ENCODE results near the gene THSD7A. TPM values are rescaled to one million over a fixed set of nuclear protein-coding genes. Genes with fewer than 3 reads are reported as not detected.

The THSD7A gene
- total RNA-seq, 1 experiment from 2014 or later = 0.64 TPM

DNA sequence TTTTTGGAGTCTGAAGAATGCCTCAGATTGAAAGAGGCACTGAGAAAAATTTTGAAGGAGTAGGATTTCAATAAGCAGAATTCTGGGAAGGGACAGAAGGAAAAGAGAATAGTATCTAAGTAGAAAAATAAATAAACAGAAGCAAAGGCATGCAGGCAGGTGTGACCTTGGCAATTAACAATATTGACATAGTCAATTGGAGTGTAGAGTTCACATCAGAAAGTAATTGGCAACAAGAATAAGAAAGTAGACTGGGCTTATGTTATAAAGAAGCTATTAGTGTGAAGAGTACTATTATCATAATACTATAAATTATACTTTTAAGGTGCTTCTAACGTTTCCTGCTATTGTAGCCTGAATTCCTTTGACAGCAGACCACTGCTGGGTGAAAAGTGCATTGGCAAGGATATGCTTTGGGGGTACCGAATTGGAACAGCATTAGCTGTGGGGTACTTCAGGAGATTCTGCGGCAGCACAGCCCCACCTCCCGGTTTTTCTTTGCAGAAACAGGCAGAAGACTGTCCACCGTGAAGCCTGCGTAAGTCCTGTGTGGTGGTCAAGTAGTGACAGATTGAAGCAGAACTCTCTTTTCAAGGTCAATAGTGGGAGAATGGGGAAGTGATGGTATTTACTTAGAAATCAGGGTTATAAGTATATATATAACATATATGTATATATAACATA lies 357.0 kb downstream of the THSD7A start:
- CTCF ChIA-PET = no interaction called here
- H3K4me3 ChIP-seq (ENCODE audit: low read depth, low read length, poor library complexity, severe bottlenecking) = no peak overlapping the region
- no peaks in the 10 kb centered on the region for H3K27me3 ChIP-seq (replicated peaks; ENCODE audit: insufficient read depth, low read depth, low read length, poor library complexity)
- no peak overlapping the region for H3K27ac ChIP-seq (ENCODE audit: low read depth, low read length, poor library complexity, severe bottlenecking)
- BruUV-seq (replicated peaks) = no TSS peak
- POLR2A ChIA-PET (ENCODE audit: low non-redundant PET) = no interaction called here
- TF ChIP-seq EZH2 (IDR thresholded peaks at IDR 0.05; ENCODE audit: borderline replicate concordance, low read depth, low read length, poor library complexity, severe bottlenecking) = no peak
- TF ChIP-seq, protein P1, sequence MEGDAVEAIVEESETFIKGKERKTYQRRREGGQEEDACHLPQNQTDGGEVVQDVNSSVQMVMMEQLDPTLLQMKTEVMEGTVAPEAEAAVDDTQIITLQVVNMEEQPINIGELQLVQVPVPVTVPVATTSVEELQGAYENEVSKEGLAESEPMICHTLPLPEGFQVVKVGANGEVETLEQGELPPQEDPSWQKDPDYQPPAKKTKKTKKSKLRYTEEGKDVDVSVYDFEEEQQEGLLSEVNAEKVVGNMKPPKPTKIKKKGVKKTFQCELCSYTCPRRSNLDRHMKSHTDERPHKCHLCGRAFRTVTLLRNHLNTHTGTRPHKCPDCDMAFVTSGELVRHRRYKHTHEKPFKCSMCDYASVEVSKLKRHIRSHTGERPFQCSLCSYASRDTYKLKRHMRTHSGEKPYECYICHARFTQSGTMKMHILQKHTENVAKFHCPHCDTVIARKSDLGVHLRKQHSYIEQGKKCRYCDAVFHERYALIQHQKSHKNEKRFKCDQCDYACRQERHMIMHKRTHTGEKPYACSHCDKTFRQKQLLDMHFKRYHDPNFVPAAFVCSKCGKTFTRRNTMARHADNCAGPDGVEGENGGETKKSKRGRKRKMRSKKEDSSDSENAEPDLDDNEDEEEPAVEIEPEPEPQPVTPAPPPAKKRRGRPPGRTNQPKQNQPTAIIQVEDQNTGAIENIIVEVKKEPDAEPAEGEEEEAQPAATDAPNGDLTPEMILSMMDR (conservative IDR thresholded peaks at IDR 0.05; ENCODE audit: low read depth, low read length) = no peak
- DNase-seq (ENCODE audit: low spot score) = no peak
- H3K9me3 ChIP-seq (ENCODE audit: low read depth, low read length, poor library complexity, severe bottlenecking) = no peaks in the 10 kb centered on the region
- intact Hi-C loops (cut with micrococcal nuclease; ENCODE audit: unreplicated experiment) = no loop called here
- H3K4me1 ChIP-seq (ENCODE audit: insufficient read depth, low read length, poor library complexity, severe bottlenecking) = peaks cover 16% of the 10 kb centered on the region
- no peaks in the 10 kb centered on the region for H3K36me3 ChIP-seq (ENCODE audit: insufficient read depth, low read length, poor library complexity, severe bottlenecking)

DNA sequence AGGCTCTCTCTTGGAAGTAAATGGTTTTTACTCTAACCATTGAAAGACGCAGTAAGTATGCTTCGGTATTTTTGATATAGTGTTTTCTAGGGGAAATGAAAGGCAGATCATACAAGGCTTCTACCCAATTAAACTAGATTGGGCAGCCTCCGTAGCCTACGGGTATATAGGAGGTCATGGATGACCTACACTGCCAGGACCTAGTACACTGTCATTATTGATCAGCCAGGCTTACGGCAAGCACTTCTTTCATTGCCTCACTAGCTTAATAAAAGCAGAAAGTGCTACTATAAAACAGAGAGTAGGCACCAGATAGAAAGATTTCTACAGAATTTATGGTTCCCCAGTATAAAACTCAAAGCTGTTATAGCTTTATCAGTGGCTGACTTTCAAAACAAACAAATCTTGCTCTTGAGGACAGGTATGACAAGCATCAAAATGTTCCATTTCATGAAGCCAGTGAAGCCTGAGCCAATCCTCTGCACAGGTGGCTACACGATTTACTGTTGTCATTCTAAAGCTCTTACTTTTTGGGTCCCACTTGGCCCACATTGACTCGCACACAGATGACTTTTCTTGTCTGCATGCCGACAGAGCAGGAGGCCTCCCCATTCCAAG lies 358.1 kb downstream of the THSD7A start:
- intact Hi-C loops (cut with micrococcal nuclease; ENCODE audit: unreplicated experiment) = no loop called here
- BruUV-seq (replicated peaks) = no TSS peak
- CTCF ChIA-PET = no interaction called here

DNA sequence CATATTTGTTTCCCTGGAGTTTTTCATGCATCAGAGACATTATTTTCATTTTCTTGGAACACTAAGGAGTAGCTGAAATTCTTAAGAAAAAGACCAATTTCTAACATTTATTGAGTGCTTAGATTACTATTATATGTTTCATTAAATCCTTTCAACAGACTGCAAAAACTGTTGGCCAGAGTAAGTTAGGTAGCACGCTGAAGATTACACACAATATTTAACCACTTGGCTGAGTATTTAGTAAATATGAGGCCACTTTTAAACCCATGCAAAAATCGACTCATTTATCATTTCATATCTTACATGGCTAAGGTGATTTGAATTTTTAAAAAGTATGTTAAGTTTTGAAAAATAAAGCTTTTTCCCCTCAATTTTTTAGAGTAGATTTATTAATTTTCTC lies 358.8 kb downstream of the THSD7A start:
- TF ChIP-seq, protein P1 (conservative IDR thresholded peaks at IDR 0.05; ENCODE audit: low read depth, low read length) = no peak
- TF ChIP-seq EZH2 (IDR thresholded peaks at IDR 0.05; ENCODE audit: borderline replicate concordance, low read depth, low read length, poor library complexity, severe bottlenecking) = no peak
- Histone ChIP-seq H3K27me3 (replicated peaks; ENCODE audit: insufficient read depth, low read depth, low read length, poor library complexity) (no peaks in the 10 kb centered on the region), H3K9me3 (ENCODE audit: low read depth, low read length, poor library complexity, severe bottlenecking) (no peaks in the 10 kb centered on the region), H3K36me3 (ENCODE audit: insufficient read depth, low read length, poor library complexity, severe bottlenecking) (no peaks in the 10 kb centered on the region), H3K4me3 (ENCODE audit: low read depth, low read length, poor library complexity, severe bottlenecking) (no peak overlapping the region), H3K4me1 (ENCODE audit: insufficient read depth, low read length, poor library complexity, severe bottlenecking) (peaks cover 16% of the 10 kb centered on the region), H3K27ac (ENCODE audit: low read depth, low read length, poor library complexity, severe bottlenecking) (no peak overlapping the region)
- no TSS peak for BruUV-seq (replicated peaks)
- ChIA-PET CTCF (no interaction called here), POLR2A (ENCODE audit: low non-redundant PET) (no interaction called here)
- DNase-seq (ENCODE audit: low spot score) = no peak
- intact Hi-C loops (cut with micrococcal nuclease; ENCODE audit: unreplicated experiment) = no loop called here

More for the DNA sequence above, 358.1 kb downstream of the THSD7A start:
- TF ChIP-seq, protein P1 (conservative IDR thresholded peaks at IDR 0.05; ENCODE audit: low read depth, low read length) = no peak
- no peak for TF ChIP-seq EZH2 (IDR thresholded peaks at IDR 0.05; ENCODE audit: borderline replicate concordance, low read depth, low read length, poor library complexity, severe bottlenecking)
- peaks cover 16% of the 10 kb centered on the region for H3K4me1 ChIP-seq (ENCODE audit: insufficient read depth, low read length, poor library complexity, severe bottlenecking)
- no peak for DNase-seq (ENCODE audit: low spot score)
- H3K4me3 ChIP-seq (ENCODE audit: low read depth, low read length, poor library complexity, severe bottlenecking) = no peak overlapping the region
- no peaks in the 10 kb centered on the region for H3K9me3 ChIP-seq (ENCODE audit: low read depth, low read length, poor library complexity, severe bottlenecking)
- no peaks in the 10 kb centered on the region for H3K36me3 ChIP-seq (ENCODE audit: insufficient read depth, low read length, poor library complexity, severe bottlenecking)
- no peaks in the 10 kb centered on the region for H3K27me3 ChIP-seq (replicated peaks; ENCODE audit: insufficient read depth, low read depth, low read length, poor library complexity)
- no peak overlapping the region for H3K27ac ChIP-seq (ENCODE audit: low read depth, low read length, poor library complexity, severe bottlenecking)
- POLR2A ChIA-PET (ENCODE audit: low non-redundant PET) = no interaction called here
